GM21515 (cell line): Measurements from ENCODE around the gene CEACAM3.

Source experiments
- ATAC-seq: cut with Tn5 transposase; IDR thresholded peaks from one replicate; pipeline ENCODE4 v1.9.1; 2021; ENCODE audit not compliant: unreplicated experiment

CEACAM3 gene

GRCh38 chr19:41792513-41793413 lies 3.6 kb upstream of the CEACAM3 start:
- no peak for ATAC-seq

GRCh38 chr19:41793414-41793727 lies 3.0 kb upstream of the CEACAM3 start:
- ATAC-seq: no peak

GRCh38 chr19:41795031-41795461 lies 1.3 kb upstream of the CEACAM3 start:
- no peak for ATAC-seq

GRCh38 chr19:41796901-41797300 lies 514 bp downstream of the CEACAM3 start:
- no peak for ATAC-seq

- no peak for ATAC-seq
Observed at GRCh38 chr19:41799444-41800000, 3.1 kb downstream of the CEACAM3 start.

GRCh38 chr19:41801031-41801430 lies 4.6 kb downstream of the CEACAM3 start:
- no peak for ATAC-seq

- ATAC-seq: no peak
Observed at GRCh38 chr19:41801792-41802211, 5.4 kb downstream of the CEACAM3 start.

- no peak for ATAC-seq
Observed at GRCh38 chr19:41802770-41803169, 6.4 kb downstream of the CEACAM3 start.

- no peak for ATAC-seq
Observed at GRCh38 chr19:41804336-41804735, 7.9 kb downstream of the CEACAM3 start.

- ATAC-seq: no peak
Observed at GRCh38 chr19:41807176-41807575, 10.8 kb downstream of the CEACAM3 start.

GRCh38 chr19:41808663-41809566 lies 12.5 kb downstream of the CEACAM3 start:
- no peak for ATAC-seq

GRCh38 chr19:41810301-41810700 lies 13.9 kb downstream of the CEACAM3 start:
- ATAC-seq: no peak

GRCh38 chr19:41811036-41811435 lies 14.6 kb downstream of the CEACAM3 start:
- no peak for ATAC-seq

- no peak for ATAC-seq
Observed at GRCh38 chr19:41811981-41812380, 15.6 kb downstream of the CEACAM3 start.

- no peak for ATAC-seq
Observed at GRCh38 chr19:41813911-41814310, 17.5 kb downstream of the CEACAM3 start.

- no peak for ATAC-seq
Observed at GRCh38 chr19:41815301-41815700, 18.9 kb downstream of the CEACAM3 start.

- no peak for ATAC-seq
Observed at GRCh38 chr19:41816761-41817160, 20.4 kb downstream of the CEACAM3 start.

- ATAC-seq: no peak
Observed at GRCh38 chr19:41821003-41821735, 24.8 kb downstream of the CEACAM3 start.

- ATAC-seq: no peak
Observed at GRCh38 chr19:41837981-41838708, 41.8 kb downstream of the CEACAM3 start.

- ATAC-seq: no peak
Observed at GRCh38 chr19:41839211-41839610, 42.8 kb downstream of the CEACAM3 start.
